SW480 (cell line): ENCODE results near the gene BTBD8.
A peak's percentile ranks its signal among the peaks of the same experiment; 100 is the strongest.

Source experiments
- DNase-seq: peaks from one replicate; pipeline ENCODE4 v3.0.0-alpha.2; 2016; ENCODE audit warnings: low spot score

BTBD8 gene

GRCh38 chr1:92192246-92192645 lies 112.1 kb downstream of the BTBD8 start:
- DNase-seq, result no peak

GRCh38 chr1:92194511-92194910 lies 114.4 kb downstream of the BTBD8 start:
- no peak for DNase-seq

- no peak for DNase-seq
Observed at GRCh38 chr1:92201973-92202372, 121.8 kb downstream of the BTBD8 start.

- no peak for DNase-seq
Observed at GRCh38 chr1:92203105-92203504, 123.0 kb downstream of the BTBD8 start.

- peak; percentile 4 for DNase-seq
Observed at GRCh38 chr1:92210701-92211100, 130.6 kb downstream of the BTBD8 start.

- no peak for DNase-seq
Observed at GRCh38 chr1:92211166-92211565, 131.0 kb downstream of the BTBD8 start.

- no peak for DNase-seq
Observed at GRCh38 chr1:92217721-92218120, 137.6 kb downstream of the BTBD8 start, which contains the start of gene C1orf146. Gene C1orf146 (plus strand): TSS chr1:92217915. CDS start chr1:92231421, 13,506 bp downstream.

- no peak for DNase-seq
Observed at GRCh38 chr1:92218559-92218958, 138.4 kb downstream of the BTBD8 start.

- no peak for DNase-seq
Observed at GRCh38 chr1:92219028-92219427, 138.9 kb downstream of the BTBD8 start.

- no peak for DNase-seq
Observed at GRCh38 chr1:92228401-92228800, 148.3 kb downstream of the BTBD8 start.

- no peak for DNase-seq
Observed at GRCh38 chr1:92230736-92231135, 150.6 kb downstream of the BTBD8 start.
